DMS 273 treated with DMSO at 0.1 percent for 48 hours (cell line): ENCODE measurements around the gene SLC37A2.
"Not testable (repeated sequence)": the region's sequence is repeated elsewhere in the genome, so short reads cannot be mapped to it uniquely, and the experiment has no call there.

Experiments
- DNase-seq: peaks from one replicate; lab custom pipeline; 2025; lab: John Stamatoyannopoulos, UW

Gene SLC37A2

DNA sequence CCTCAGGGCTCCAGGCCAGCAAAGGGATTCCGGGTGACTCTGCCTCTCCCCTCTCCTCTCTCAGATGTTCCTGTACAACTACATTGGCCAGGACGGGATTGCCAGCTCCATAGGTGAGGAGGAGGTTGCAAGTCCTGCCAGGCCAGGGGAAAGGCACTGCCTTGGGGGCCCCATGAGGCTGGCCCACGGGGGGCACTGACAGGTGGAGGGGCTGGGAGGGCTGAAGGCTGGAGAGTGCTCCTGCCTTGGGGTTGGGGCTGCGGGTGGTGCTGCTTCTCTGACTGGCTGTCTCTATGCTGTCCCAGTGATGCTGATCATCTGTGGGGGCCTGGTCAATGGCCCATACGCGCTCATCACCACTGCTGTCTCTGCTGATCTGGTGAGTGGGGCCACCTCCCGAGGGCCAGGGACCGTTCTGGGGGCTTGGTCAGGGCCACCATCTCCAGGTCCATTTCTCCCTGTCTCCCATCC is 21.7 kb downstream of the SLC37A2 start:
- DNase-seq, result no peak

- DNase-seq, result no peak
Observed at GRCh38 chr11:125085301-125086081, 22.4 kb downstream of the SLC37A2 start.

- no peak for DNase-seq
Observed at GRCh38 chr11:125086633-125087296, 23.7 kb downstream of the SLC37A2 start.

DNA sequence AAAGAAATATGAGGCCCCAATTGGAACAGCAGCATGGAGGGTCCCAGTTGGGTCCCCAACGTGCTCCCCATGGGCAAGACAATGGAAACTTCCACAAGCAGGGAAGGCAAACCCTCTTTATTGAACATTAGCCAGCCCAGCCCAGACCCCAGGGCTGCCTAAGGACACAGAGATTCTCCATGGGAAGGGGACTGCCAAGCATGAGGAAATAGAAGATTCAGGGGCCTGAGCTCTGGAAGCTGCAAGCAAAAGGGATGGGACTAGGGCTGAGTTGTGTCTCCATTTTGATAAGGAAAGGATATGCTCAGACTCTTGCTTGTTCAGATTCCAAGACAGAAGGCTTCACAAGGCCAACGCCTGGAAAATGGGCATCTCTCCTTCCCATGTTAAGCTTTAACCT is 25.0 kb downstream of the SLC37A2 start:
- DNase-seq, result no peak

DNA sequence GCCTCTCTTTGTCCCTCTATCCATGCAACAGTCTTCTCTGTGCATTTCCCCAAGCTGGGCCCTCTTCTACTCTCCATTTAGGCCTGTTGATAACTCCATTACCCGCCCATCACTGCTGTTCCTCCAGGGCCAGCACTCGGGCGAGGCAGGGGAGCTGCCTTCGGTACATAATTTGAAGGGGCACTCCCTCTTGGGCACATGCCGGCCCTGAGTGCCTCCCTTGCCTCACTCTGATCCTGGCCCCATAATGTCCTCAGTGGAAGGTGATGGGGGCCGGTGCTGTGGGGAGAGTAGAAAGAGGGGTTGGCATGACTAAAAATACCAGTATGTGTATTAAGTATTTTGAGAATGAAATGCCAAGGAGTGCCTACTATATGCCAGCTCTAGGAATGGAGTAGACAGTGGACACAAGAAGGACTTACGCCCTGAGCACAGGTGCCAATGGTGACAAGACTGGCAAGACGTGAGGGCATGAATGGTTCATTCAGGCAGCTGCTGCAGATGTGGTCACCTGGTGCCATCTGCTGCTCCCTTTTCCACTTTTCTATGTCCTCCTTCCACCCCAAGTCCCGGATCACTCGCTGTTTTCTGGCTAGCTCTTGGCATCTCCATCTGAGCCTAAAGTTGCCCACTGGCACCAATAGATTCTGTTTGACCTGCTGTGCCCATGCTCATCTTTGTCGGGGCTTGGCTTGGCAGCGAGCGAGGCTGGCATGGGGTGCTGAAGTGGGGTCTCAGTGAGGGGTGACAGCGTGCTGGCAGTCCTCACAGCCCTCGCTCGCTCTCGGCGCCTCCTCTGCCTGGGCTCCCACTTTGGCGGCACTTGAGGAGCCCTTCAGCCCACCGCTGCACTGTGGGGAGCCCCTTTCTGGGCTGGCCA is 25.7 kb downstream of the SLC37A2 start:
- DNase-seq, result no peak

DNA sequence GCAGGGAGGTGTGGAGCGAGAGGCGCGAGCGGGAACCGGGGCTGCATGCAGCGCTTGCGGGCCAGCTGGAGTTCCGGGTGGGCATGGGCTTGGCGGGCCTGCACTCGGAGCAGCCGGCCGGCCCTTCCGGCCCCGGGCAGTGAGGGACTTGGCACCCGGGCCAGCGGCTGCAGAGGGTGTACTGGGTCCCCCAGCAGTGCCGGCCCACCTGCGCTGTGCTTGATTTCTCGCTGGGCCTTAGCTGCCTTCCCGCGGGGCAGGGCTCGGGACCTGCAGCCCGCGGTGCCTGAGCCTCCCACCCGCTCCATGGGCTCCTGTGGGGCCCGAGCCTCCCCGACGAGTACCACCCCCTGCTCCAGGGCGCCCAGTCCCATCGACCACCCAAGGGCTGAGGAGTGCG is 26.4 kb downstream of the SLC37A2 start:
- not testable (repeated sequence) for DNase-seq

DNA sequence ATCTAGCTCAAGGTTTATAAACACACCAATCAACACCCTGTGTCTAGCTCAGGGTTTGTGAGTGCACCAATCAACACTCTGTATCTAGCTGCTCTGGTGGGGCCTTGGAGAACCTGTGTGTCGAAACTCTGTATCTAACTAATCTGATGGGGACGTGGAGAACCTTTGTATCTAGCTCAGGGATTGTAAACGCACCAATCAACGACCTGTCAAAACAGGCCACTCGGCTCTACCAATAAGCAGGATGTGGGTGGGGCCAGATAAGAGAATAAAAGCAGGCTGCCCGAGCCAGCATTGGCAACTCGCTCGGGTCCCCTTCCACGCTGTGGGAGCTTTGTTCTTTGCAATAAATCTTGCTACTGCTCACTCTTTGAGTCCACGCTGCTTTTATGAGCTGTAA is 27.0 kb downstream of the SLC37A2 start:
- DNase-seq, result not testable (repeated sequence)

DNA sequence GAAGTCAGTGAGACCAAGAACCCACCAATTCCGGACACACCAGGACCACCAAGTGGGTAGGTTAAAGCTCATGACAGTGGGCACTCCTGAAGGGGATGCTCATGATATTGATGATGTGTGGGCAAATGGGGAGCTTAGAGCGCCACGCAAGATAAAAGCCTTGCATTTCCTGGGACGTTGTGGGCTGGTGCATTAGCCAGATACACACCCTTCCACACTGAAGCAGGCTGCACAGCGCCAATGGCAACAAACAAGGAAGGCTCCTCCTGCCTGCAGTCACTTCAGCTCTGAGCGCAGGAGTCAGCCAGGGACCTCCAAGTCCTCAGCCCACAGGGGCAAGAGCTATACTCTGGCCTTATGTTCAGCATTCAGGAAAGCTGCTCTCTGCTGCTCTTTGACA is 27.7 kb downstream of the SLC37A2 start:
- no peak for DNase-seq

- DNase-seq, result no peak
Observed at GRCh38 chr11:125091247-125091876, 28.3 kb downstream of the SLC37A2 start.

GRCh38 chr11:125091877-125092664 is 29.0 kb downstream of the SLC37A2 start:
- DNase-seq, result no peak

- DNase-seq, result no peak
Observed at GRCh38 chr11:125092669-125093068, 29.6 kb downstream of the SLC37A2 start.

DNA sequence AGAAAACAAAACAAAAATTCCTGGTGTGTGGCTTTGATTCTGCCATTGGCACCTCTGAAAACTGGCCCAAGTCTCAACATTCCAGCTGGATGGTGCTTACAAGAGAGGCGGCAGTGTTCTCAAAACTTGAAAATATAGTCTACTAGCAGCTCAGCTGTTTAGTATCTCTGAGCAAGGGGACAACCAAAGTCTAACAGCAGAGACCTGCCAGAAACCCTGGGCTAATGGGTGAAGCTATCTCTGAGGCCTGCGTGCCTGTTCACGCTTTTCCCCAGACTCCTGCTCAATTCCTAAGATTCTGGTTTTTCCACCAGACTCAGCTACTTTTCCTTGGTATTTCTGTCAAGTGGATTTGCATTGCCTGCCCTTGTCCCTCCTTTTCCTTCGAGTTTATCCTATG is 30.4 kb downstream of the SLC37A2 start:
- no peak for DNase-seq

DNA sequence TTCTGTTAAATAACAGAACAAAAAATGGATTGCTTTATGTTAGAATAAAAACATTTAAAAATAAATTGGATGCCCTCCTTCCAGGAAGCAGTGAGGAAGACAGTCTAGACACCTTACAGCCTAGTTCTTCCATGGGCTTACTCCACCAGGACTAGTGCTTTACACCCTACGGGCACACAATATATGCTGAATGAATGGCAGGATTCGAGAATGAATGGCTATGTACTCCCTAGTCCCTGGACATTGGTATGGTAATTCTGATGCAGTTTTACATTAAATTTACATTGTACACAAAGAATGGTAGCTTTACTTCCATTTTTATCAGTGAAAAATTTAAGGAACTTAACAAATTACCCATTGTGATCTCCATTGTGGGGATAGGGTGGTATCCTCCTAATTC is 31.6 kb downstream of the SLC37A2 start:
- no peak for DNase-seq

DNA sequence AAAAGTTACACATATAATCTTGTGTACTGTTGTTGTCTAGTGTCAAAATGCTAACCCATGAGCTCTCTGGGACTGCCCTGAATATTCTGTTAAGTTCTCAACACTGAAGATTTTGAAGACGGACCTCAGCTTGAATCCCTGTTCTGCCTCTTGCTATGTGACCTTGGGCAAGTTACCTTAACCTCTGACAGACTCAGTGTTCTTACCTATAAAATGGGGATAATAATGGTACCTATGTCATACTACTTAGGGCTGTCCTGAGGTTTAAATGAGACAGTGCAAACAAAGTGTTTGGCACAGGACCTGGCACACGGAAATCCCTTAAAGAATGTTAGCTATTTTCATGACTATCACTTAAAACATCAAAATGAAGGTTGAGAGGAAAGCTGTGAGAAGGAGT is 37.0 kb downstream of the SLC37A2 start:
- no peak for DNase-seq

- no peak for DNase-seq
Observed at GRCh38 chr11:125101596-125101995, 38.5 kb downstream of the SLC37A2 start.

DNA sequence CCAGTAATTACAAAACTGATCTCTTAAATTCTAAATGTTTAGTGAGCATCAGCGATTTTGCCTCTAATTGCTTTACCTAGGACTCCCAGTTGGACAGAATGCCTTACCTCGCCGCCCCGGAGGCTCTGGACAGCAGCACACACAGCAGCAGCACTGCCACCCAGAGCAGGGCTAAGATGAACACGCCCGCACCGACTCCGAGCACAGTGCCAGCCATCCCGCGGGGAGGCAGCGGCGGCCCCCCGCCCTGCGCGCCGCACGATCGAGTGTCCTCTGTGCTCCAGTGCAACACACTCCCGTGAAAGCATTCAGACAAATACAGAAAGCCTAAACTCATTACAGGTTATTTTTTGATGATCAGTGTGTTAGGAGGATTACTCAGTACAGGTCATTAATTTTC is 38.9 kb downstream of the SLC37A2 start:
- no peak for DNase-seq

DNA sequence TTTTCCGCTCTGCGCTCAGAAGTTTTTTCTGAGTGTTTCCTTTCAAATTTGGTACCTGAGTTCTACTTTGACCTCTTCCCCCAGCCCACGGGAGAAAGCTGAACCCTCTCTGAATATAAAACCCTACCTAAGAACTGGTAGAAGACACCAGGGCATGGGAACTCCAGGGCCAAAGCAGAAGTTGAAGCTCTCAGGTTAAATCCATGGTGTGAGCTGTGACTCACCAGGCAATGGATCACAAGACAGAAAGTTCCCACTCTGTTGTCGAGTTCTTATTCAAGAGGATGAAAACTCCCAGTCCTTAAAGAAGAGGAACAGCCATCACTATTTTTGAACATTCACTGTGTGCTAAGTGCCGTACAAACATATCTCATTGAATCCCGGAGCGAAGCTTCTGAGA is 39.4 kb downstream of the SLC37A2 start:
- no peak for DNase-seq

- DNase-seq, result no peak
Observed at GRCh38 chr11:125105926-125106325, 42.8 kb downstream of the SLC37A2 start.

DNA sequence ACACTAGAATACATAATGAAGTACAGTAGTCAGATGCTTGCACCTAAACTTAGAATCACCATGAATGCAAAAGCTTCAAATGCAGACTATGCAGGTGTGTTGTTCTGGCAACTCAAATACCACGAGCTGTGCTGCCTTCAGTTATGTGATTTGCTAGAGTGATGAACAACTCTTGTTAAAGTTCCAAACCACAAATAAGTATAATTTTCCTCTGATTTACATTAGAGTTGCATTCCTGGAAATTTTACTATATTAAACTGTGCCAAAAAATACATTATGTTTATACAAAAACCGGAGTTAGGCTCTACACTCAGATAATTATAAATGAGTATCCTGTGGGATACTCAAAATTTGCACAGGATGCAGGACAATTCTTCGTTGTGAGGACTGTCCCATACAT is 45.4 kb downstream of the SLC37A2 start:
- no peak for DNase-seq

- DNase-seq, result no peak
Observed at GRCh38 chr11:125110506-125110905, 47.4 kb downstream of the SLC37A2 start.

- DNase-seq, result no peak
Observed at GRCh38 chr11:125111001-125111342, 47.9 kb downstream of the SLC37A2 start.
